ENCODE data around the gene PIANP. TPM values are rescaled to one million over a fixed set of nuclear protein-coding genes. Genes with fewer than 3 reads are reported as not detected.

PIANP gene
- total and polyA plus RNA-seq, 2 of the 4 experiments (the other 2 are of a cell fraction): 0.18 to 6.8 TPM

GRCh38 chr12:6697584-6698351, 2.8 kb downstream of the PIANP start:
- CTCF ChIA-PET: interaction anchor here (0.6 kb wide), 1 partner anchor 140 kb away, joined by 3 read pairs; no protein-coding TSS in a partner anchor
- Histone ChIP-seq H3K27me3 (ENCODE audit: control insufficient read depth, insufficient read depth, low read length) (no peaks in the 10 kb centered on the region), H3K9me3 (ENCODE audit: control insufficient read depth, insufficient read depth, low read length) (no peaks in the 10 kb centered on the region), H4K91ac (ENCODE audit: insufficient read depth, low read depth, low read length) (no peak overlapping the region), H3K9ac (ENCODE audit: low read depth, low read length) (no peak overlapping the region), H2AFZ (replicated peaks; ENCODE audit: low read length, poor library complexity) (peak overlapping the region; percentile 75), H2AK5ac (ENCODE audit: low read depth, low read length) (peak overlapping the region; percentile 51), H4K8ac (ENCODE audit: low read depth in 2 of 2, low read length in 2 of 2) (no peak overlapping the region; a peak in 1 of 4 replicates), H3K36me3 (ENCODE audit: control insufficient read depth, insufficient read depth, low read length) (peaks cover 8% of the 10 kb centered on the region), H3K4me3 (ENCODE audit: insufficient read depth, low read depth, low read length) (no peak overlapping the region), H3K4me1 (ENCODE audit: control insufficient read depth, insufficient read depth, low read length) (peaks cover 4% of the 10 kb centered on the region), H3K23ac (ENCODE audit: low read depth, low read length) (no peak overlapping the region), H3K14ac (replicated peaks; ENCODE audit: low read depth, low read length) (no peak overlapping the region), H2BK120ac (ENCODE audit: low read depth, low read length) (no peak overlapping the region), H3K56ac (ENCODE audit: extremely low read depth, insufficient read depth, low read length) (no peak overlapping the region), H4K5ac (ENCODE audit: low read depth, low read length) (no peak overlapping the region), H2BK20ac (ENCODE audit: low read depth, low read length) (no peak overlapping the region), H3K79me1 (ENCODE audit: low read depth in 1 of 2, low read length in 2 of 2) (peaks cover 10 to 17% of the 10 kb centered on the region in 2 experiments; a peak in 3 of 4 replicates), H4K20me1 (ENCODE audit: insufficient read depth, low read length) (no peaks in the 10 kb centered on the region), H2BK5ac (ENCODE audit: low read depth, low read length, poor library complexity, severe bottlenecking) (no peak overlapping the region), H2BK15ac (ENCODE audit: low read depth, low read length) (no peak overlapping the region), H3K27ac (ENCODE audit: insufficient read depth, low read length) (no peak overlapping the region), H3K4ac (ENCODE audit: low read depth, low read length) (no peak overlapping the region), H3K18ac (ENCODE audit: low read depth, low read length) (no peak overlapping the region), H3K4me2 (ENCODE audit: low read depth, low read length) (no peak overlapping the region), H2AK9ac (replicated peaks; ENCODE audit: low read depth, low read length, poor library complexity) (peak overlapping the region; percentile 91), H3K9me1 (ENCODE audit: insufficient read depth, low read length) (no peaks in the 10 kb centered on the region)
- POLR2A ChIA-PET (ENCODE audit: unreplicated experiment): no interaction called here
- in situ Hi-C loops (cut with MboI; ENCODE audit: low sequenced_read_pairs): no loop called here
- no TSS peak for BruUV-seq (replicated peaks)
- peak; percentile 60 for ATAC-seq (ENCODE audit: low read depth)
- WGBS, 2 experiments (ENCODE audit: extremely low coverage in 2 of 2, insufficient read length in 1 of 2): 65% methylated on average over 2 of the region's 17 CpGs; no CpG with 5 or more reads in 1 of the 2 experiments
- dilution Hi-C loops (cut with HindIII; ENCODE audit: low sequenced_read_pairs, unreplicated experiment): no loop called here
- DNase-seq: peak; percentile 64
- intact Hi-C loops (cut with micrococcal nuclease): loop anchor here (1.0 kb wide), 1 partner anchor 80 kb away; no protein-coding TSS in a partner anchor
- TF ChIP-seq ELK1 (IDR thresholded peaks at IDR 0.05; ENCODE audit: borderline replicate concordance, low read depth, low read length): no peak
- no peak for TF ChIP-seq POLR2A (IDR thresholded peaks at IDR 0.05; ENCODE audit: low read depth, low read length)
- TF ChIP-seq RFX5 (IDR thresholded peaks at IDR 0.05; ENCODE audit: low read depth, low read length): no peak
- TF ChIP-seq CTCF (conservative IDR thresholded peaks at IDR 0.05; ENCODE audit: low read depth, low read length): peak; percentile 74
- peak; percentile 22; the same call in 1 of the 2 replicates for TF ChIP-seq MAZ (IDR thresholded peaks at IDR 0.05; ENCODE audit: borderline replicate concordance, low read depth, low read length)
- TF ChIP-seq USF2 (IDR thresholded peaks at IDR 0.05; ENCODE audit: low read depth, low read length): no peak
- TF ChIP-seq MXI1 (IDR thresholded peaks at IDR 0.05; ENCODE audit: borderline replicate concordance, low read depth, low read length): no peak
- no peak for TF ChIP-seq MAFK (IDR thresholded peaks at IDR 0.05; ENCODE audit: low read depth, low read length)
- TF ChIP-seq NFE2L2 (IDR thresholded peaks at IDR 0.05; ENCODE audit: low read depth, low read length): no peak
- no peak for TF ChIP-seq CEBPB (IDR thresholded peaks at IDR 0.05; ENCODE audit: low read depth, low read length)
- no peak for TF ChIP-seq RCOR1 (IDR thresholded peaks at IDR 0.05; ENCODE audit: insufficient replicate concordance, low read length)
- peak; percentile 79 for TF ChIP-seq SMC3 (IDR thresholded peaks at IDR 0.05; ENCODE audit: low read depth, low read length)
- no peak for TF ChIP-seq FOS (IDR thresholded peaks at IDR 0.05; ENCODE audit: low read depth, low read length)
- peak; percentile 86 for TF ChIP-seq RAD21 (IDR thresholded peaks at IDR 0.05; ENCODE audit: low read length)
- TF ChIP-seq CHD1 (IDR thresholded peaks at IDR 0.05; ENCODE audit: low read depth, low read length): no peak

Measured in IMR-90 (cell line).